Memory B cell (primary cell): ENCODE measurements around the gene CFAP221.

Source experiments
- ATAC-seq: fragments of 150-1000 bp; cut with Tn5 transposase; 2 replicates; pipeline ENCODE4 v1.10.0; 2021; ENCODE audit warnings: low read depth, mild to moderate bottlenecking, moderate library complexity
- DNase-seq, 2 donors: peaks; one replicate each; pipeline ENCODE4 v3.0.0; 2022; ENCODE audit warnings: low spot score in 2 of 2
- H3K27ac Mint-ChIP-seq: one replicate; pipeline ENCODE4 v1.8.0; 2022; ENCODE audit warnings: mild to moderate bottlenecking, moderate library complexity, mixed read lengths
- H3K27me3 Mint-ChIP-seq: one replicate; pipeline ENCODE4 v1.8.0; 2022; ENCODE audit warnings: mixed read lengths
- H3K36me3 Mint-ChIP-seq: one replicate; pipeline ENCODE4 v1.8.0; 2022; ENCODE audit warnings: mild to moderate bottlenecking, mixed read lengths
- H3K4me1 Mint-ChIP-seq: one replicate; pipeline ENCODE4 v1.8.0; 2022; ENCODE audit warnings: mixed read lengths
- H3K4me3 Mint-ChIP-seq: one replicate; pipeline ENCODE4 v1.8.0; 2022; ENCODE audit warnings: mild to moderate bottlenecking, moderate library complexity, mixed read lengths
- H3K9me3 Mint-ChIP-seq: one replicate; pipeline ENCODE4 v1.8.0; 2022; ENCODE audit warnings: mixed read lengths

Gene CFAP221

GRCh38 chr2:119625226-119625625 is 81.0 kb downstream of the CFAP221 start:
- Mint-ChIP-seq H3K4me1 (no peaks in the 10 kb centered on the region), H3K36me3 (no peaks in the 10 kb centered on the region), H3K27me3 (peaks cover 4% of the 10 kb centered on the region), H3K27ac (no peak overlapping the region), H3K9me3 (peaks cover 2% of the 10 kb centered on the region), H3K4me3 (no peak overlapping the region)
- no peak for DNase-seq
- no peak for ATAC-seq

GRCh38 chr2:119629323-119629825 is 85.1 kb downstream of the CFAP221 start:
- DNase-seq (no peak), ATAC-seq (no peak)
- H3K27me3 Mint-ChIP-seq, result peaks cover 7% of the 10 kb centered on the region
- H3K36me3 Mint-ChIP-seq, result no peaks in the 10 kb centered on the region
- H3K27ac Mint-ChIP-seq, result no peak overlapping the region
- H3K4me3 Mint-ChIP-seq, result no peak overlapping the region
- H3K9me3 Mint-ChIP-seq, result peaks cover 2% of the 10 kb centered on the region
- H3K4me1 Mint-ChIP-seq, result no peaks in the 10 kb centered on the region

- H3K27me3 Mint-ChIP-seq, result peaks cover 9% of the 10 kb centered on the region
- DNase-seq (no peak), ATAC-seq (no peak)
- H3K9me3 Mint-ChIP-seq, result peaks cover 5% of the 10 kb centered on the region
- no peaks in the 10 kb centered on the region for H3K4me1 Mint-ChIP-seq
- no peak overlapping the region for H3K4me3 Mint-ChIP-seq
- H3K36me3 Mint-ChIP-seq, result peaks cover 2% of the 10 kb centered on the region
- no peak overlapping the region for H3K27ac Mint-ChIP-seq
Measured at GRCh38 chr2:119630121-119630520, 85.9 kb downstream of the CFAP221 start.

- Mint-ChIP-seq H3K4me1 (peaks cover 4% of the 10 kb centered on the region), H3K9me3 (peaks cover 5% of the 10 kb centered on the region), H3K27me3 (peaks cover 10% of the 10 kb centered on the region), H3K27ac (no peak overlapping the region), H3K4me3 (no peak overlapping the region), H3K36me3 (peaks cover 2% of the 10 kb centered on the region)
- ATAC-seq (no peak), DNase-seq (no peak)
Measured at GRCh38 chr2:119637371-119637770, 93.1 kb downstream of the CFAP221 start.

GRCh38 chr2:119638246-119638645 is 94.0 kb downstream of the CFAP221 start:
- Mint-ChIP-seq H3K27me3 (peaks cover 10% of the 10 kb centered on the region), H3K9me3 (peaks cover 5% of the 10 kb centered on the region), H3K4me3 (no peak overlapping the region), H3K4me1 (peaks cover 4% of the 10 kb centered on the region), H3K27ac (no peak overlapping the region), H3K36me3 (peaks cover 2% of the 10 kb centered on the region)
- ATAC-seq (no peak), DNase-seq (no peak)

- no peak overlapping the region for H3K4me3 Mint-ChIP-seq
- H3K36me3 Mint-ChIP-seq, result peaks cover 2% of the 10 kb centered on the region
- DNase-seq, result no peak
- H3K9me3 Mint-ChIP-seq, result peaks cover 5% of the 10 kb centered on the region
- H3K27me3 Mint-ChIP-seq, result peaks cover 10% of the 10 kb centered on the region
- peaks cover 4% of the 10 kb centered on the region for H3K4me1 Mint-ChIP-seq
- H3K27ac Mint-ChIP-seq, result no peak overlapping the region
- ATAC-seq, result no peak
Measured at GRCh38 chr2:119638685-119639554, 94.7 kb downstream of the CFAP221 start.

- H3K27me3 Mint-ChIP-seq, result peaks cover 10% of the 10 kb centered on the region
- peaks cover 7% of the 10 kb centered on the region for H3K4me1 Mint-ChIP-seq
- H3K27ac Mint-ChIP-seq, result no peak overlapping the region
- H3K36me3 Mint-ChIP-seq, result no peaks in the 10 kb centered on the region
- H3K4me3 Mint-ChIP-seq, result no peak overlapping the region
- ATAC-seq, result peak; percentile 97
- no peaks in the 10 kb centered on the region for H3K9me3 Mint-ChIP-seq
- peak; percentile 59 to 72 for DNase-seq
Measured at GRCh38 chr2:119641562-119642258, 97.5 kb downstream of the CFAP221 start.

GRCh38 chr2:119644186-119644585 is 99.9 kb downstream of the CFAP221 start:
- H3K4me3 Mint-ChIP-seq, result no peak overlapping the region
- peaks cover 2% of the 10 kb centered on the region for H3K36me3 Mint-ChIP-seq
- H3K27me3 Mint-ChIP-seq, result peaks cover 5% of the 10 kb centered on the region
- peaks cover 21% of the 10 kb centered on the region for H3K4me1 Mint-ChIP-seq
- no peak for DNase-seq
- no peak for ATAC-seq
- no peak overlapping the region for H3K27ac Mint-ChIP-seq
- no peaks in the 10 kb centered on the region for H3K9me3 Mint-ChIP-seq

- Mint-ChIP-seq H3K27ac (no peak overlapping the region), H3K4me1 (peaks cover 21% of the 10 kb centered on the region), H3K4me3 (no peak overlapping the region), H3K36me3 (peaks cover 2% of the 10 kb centered on the region), H3K27me3 (peaks cover 3% of the 10 kb centered on the region), H3K9me3 (no peaks in the 10 kb centered on the region)
- no peak for ATAC-seq
- DNase-seq, result no peak
Measured at GRCh38 chr2:119645173-119645855, 101.1 kb downstream of the CFAP221 start.

GRCh38 chr2:119646149-119646548 is 101.9 kb downstream of the CFAP221 start:
- Mint-ChIP-seq H3K4me3 (no peak overlapping the region), H3K4me1 (peaks cover 21% of the 10 kb centered on the region), H3K36me3 (peaks cover 2% of the 10 kb centered on the region), H3K27me3 (peaks cover 3% of the 10 kb centered on the region), H3K27ac (no peak overlapping the region), H3K9me3 (no peaks in the 10 kb centered on the region)
- DNase-seq, result no peak
- no peak for ATAC-seq

- no peak for DNase-seq
- no peak overlapping the region for H3K27ac Mint-ChIP-seq
- H3K4me1 Mint-ChIP-seq, result peaks cover 17% of the 10 kb centered on the region
- H3K9me3 Mint-ChIP-seq, result no peaks in the 10 kb centered on the region
- H3K4me3 Mint-ChIP-seq, result peak overlapping the region; percentile 21
- H3K36me3 Mint-ChIP-seq, result peaks cover 2% of the 10 kb centered on the region
- H3K27me3 Mint-ChIP-seq, result peaks cover 3% of the 10 kb centered on the region
- peak; percentile 98 for ATAC-seq
Measured at GRCh38 chr2:119647440-119648169, 103.4 kb downstream of the CFAP221 start.

- H3K27me3 Mint-ChIP-seq, result peaks cover 3% of the 10 kb centered on the region
- peaks cover 17% of the 10 kb centered on the region for H3K4me1 Mint-ChIP-seq
- DNase-seq (no peak), ATAC-seq (no peak)
- peaks cover 2% of the 10 kb centered on the region for H3K36me3 Mint-ChIP-seq
- no peak overlapping the region for H3K4me3 Mint-ChIP-seq
- no peak overlapping the region for H3K27ac Mint-ChIP-seq
- H3K9me3 Mint-ChIP-seq, result no peaks in the 10 kb centered on the region
Measured at GRCh38 chr2:119649364-119649917, 105.2 kb downstream of the CFAP221 start.

- H3K27me3 Mint-ChIP-seq, result peaks cover 6% of the 10 kb centered on the region
- peaks cover 2% of the 10 kb centered on the region for H3K36me3 Mint-ChIP-seq
- no peak overlapping the region for H3K4me3 Mint-ChIP-seq
- no peak for ATAC-seq
- no peaks in the 10 kb centered on the region for H3K9me3 Mint-ChIP-seq
- no peak for DNase-seq
- H3K4me1 Mint-ChIP-seq, result peaks cover 17% of the 10 kb centered on the region
- no peak overlapping the region for H3K27ac Mint-ChIP-seq
Measured at GRCh38 chr2:119650206-119650605, 106.0 kb downstream of the CFAP221 start.
